Panc1 (cell line): ENCODE results near the gene CDK14.

Experiments used
- CTCF ChIP-seq: fragments of 450-650 bp; IDR thresholded peaks from 2 replicates; pipeline ENCODE4 v1.5.1; 2017; ENCODE audit warnings: mild to moderate bottlenecking
- POLR2AphosphoS5 ChIP-seq: IDR thresholded peaks from 2 replicates; pipeline ENCODE4 v1.6.1; 2012; ENCODE audit warnings: mild to moderate bottlenecking, low read depth, low read length, moderate library complexity
- REST ChIP-seq, 2 experiments: IDR thresholded peaks; 2 replicates each; pipeline ENCODE4 v1.6.1; 2011 to 2012; ENCODE audit warnings: low read depth in 2 of 2, control low read depth in 1 of 2, low read length in 1 of 2, mild to moderate bottlenecking in 1 of 2, moderate library complexity in 1 of 2; ENCODE audit not compliant: insufficient read depth in 1 of 2

- no peak for TF ChIP-seq CTCF
- no peak for TF ChIP-seq REST (IDR thresholded peaks at IDR 0.05; ENCODE audit: insufficient read depth in 1 of 2, low read depth in 2 of 2, low read length in 1 of 2)
- TF ChIP-seq POLR2AphosphoS5, result no peak
Observed at GRCh38 chr7:90660100-90660499, 64.0 kb downstream of the CDK14 start.
